K562 (cell line): ENCODE measurements around the gene TFCP2. TPM values are rescaled to one million over a fixed set of nuclear protein-coding genes. Genes with fewer than 3 reads are reported as not detected.

Source experiments
- CBFA2T3 ChIP-seq: fragments of 450-650 bp; IDR thresholded peaks from 2 replicates; pipeline ENCODE4 v1.6.1; 2017
- CC2D1A ChIP-seq: fragments of 450-650 bp; IDR thresholded peaks from 2 replicates; pipeline ENCODE4 v1.6.1; 2017; ENCODE audit warnings: mild to moderate bottlenecking
- ELF1 ChIP-seq: fragments of 200-800 bp; sonication (Bioruptor generic); IDR thresholded peaks from 2 replicates; pipeline ENCODE4 v1.6.1; 2016; ENCODE audit warnings: missing genetic modification characterization, missing compliant biosample characterization
- FOXK1 ChIP-seq: sonication (generic); formaldehyde crosslinking; IDR thresholded peaks from 2 replicates; pipeline ENCODE4 v1.8.0; 2022; ENCODE audit warnings: missing genetic modification reagents, mild to moderate bottlenecking, borderline replicate concordance
- HCFC1 ChIP-seq: IDR thresholded peaks from 2 replicates; pipeline ENCODE4 v1.6.1; 2012; ENCODE audit warnings: low read depth, low read length, improper control_type of control experiment
- HSF4 ChIP-seq: fragments of 250-450 bp; sonication (Bioruptor Pico); IDR thresholded peaks from 2 replicates; pipeline ENCODE4 v2.1.2; 2022; ENCODE audit warnings: mild to moderate bottlenecking, moderate library complexity, borderline replicate concordance
- KLF13 ChIP-seq: fragments of 450-650 bp; IDR thresholded peaks from 2 replicates; pipeline ENCODE4 v1.6.1; 2016; ENCODE audit warnings: missing genetic modification characterization, low read depth, mild to moderate bottlenecking, missing compliant biosample characterization, moderate library complexity, borderline replicate concordance
- MEF2D ChIP-seq: conservative IDR thresholded peaks from 2 replicates; pipeline ENCODE4 v1.6.1; 2016; ENCODE audit warnings: low read depth, missing genetic modification characterization, missing compliant biosample characterization
- PHB ChIP-seq: fragments of 250-450 bp; sonication (Bioruptor Pico); IDR thresholded peaks from 2 replicates; pipeline ENCODE4 v1.5.0; 2021
- PRMT5 ChIP-seq: sonication (generic); formaldehyde crosslinking; IDR thresholded peaks from 2 replicates; pipeline ENCODE4 v1.5.0; 2020; ENCODE audit warnings: missing genetic modification reagents
- RHOXF2B ChIP-seq: fragments of 250-450 bp; sonication (Bioruptor Pico); conservative IDR thresholded peaks from 2 replicates; pipeline ENCODE4 v1.5.1; 2021
- YBX1 ChIP-seq: fragments of 450-650 bp; IDR thresholded peaks from 2 replicates; pipeline ENCODE4 v1.7.1; 2016; ENCODE audit warnings: mild to moderate bottlenecking
- ZNF124 ChIP-seq: sonication (generic); formaldehyde crosslinking; IDR thresholded peaks from 2 replicates; pipeline ENCODE4 v1.8.1; 2022; ENCODE audit warnings: missing genetic modification reagents
- ZNF324 ChIP-seq: fragments of 250-450 bp; sonication (Bioruptor Pico); IDR thresholded peaks from 2 replicates; pipeline ENCODE4 v1.4.0; 2020; ENCODE audit warnings: mild to moderate bottlenecking
- ZNF41 ChIP-seq: fragments of 250-450 bp; sonication (Bioruptor Pico); conservative IDR thresholded peaks from 2 replicates; pipeline ENCODE4 v1.4.0; 2020; ENCODE audit warnings: mild to moderate bottlenecking
- ZNF778 ChIP-seq: fragments of 450-650 bp; formaldehyde crosslinking; IDR thresholded peaks from 2 replicates; pipeline ENCODE4 v1.4.0; 2020; ENCODE audit warnings: mild to moderate bottlenecking, moderate library complexity
- polyA plus RNA-seq, 8 experiments: library from polyadenylated mRNA; depleted of rRNA in 4 of 8; stranded (reverse) in 5 of 8; unstranded in 3 of 8; fragments of >200 nt; fragmentation: Nextera tagmentation in 2 of 8; fragmentation: Illumina TruSeq in 1 of 8; extraction: Ambion mirVana in 2 of 8; extraction: Trizol in 1 of 8; gene quantifications; 2 replicates each; pipeline versions ENCODE4 v1.2.1 to v1.2.3, GENCODE V29; 2011 to 2014; ENCODE audit warnings: inconsistent platforms in 1 of 8, missing spikeins in 1 of 8
- total RNA-seq, 7 experiments: library from RNA; depleted of rRNA in 6 of 7; stranded (reverse); fragments of >200 nt in 6 of 7; fragmentation: Illumina TruSeq in 2 of 7; extraction: Trizol in 2 of 7; gene quantifications; 2 replicates each; pipeline versions ENCODE4 v1.2.1 to v1.2.3, GENCODE V29; 2011 to 2021; ENCODE audit warnings: low replicate concordance in 1 of 7
- TF ChIP-seq, protein P1 (sequence below): sonication (generic); formaldehyde crosslinking; IDR thresholded peaks from 2 replicates; pipeline ENCODE4 v1.8.0; 2022; ENCODE audit warnings: mild to moderate bottlenecking, missing genetic modification reagents
- TF ChIP-seq, protein P2 (sequence below), 2 experiments: fragments of 450-650 bp in 1 of 2; IDR thresholded peaks; 2 replicates each; pipeline ENCODE4 v1.6.1; 2011 to 2017; ENCODE audit warnings: low read depth in 2 of 2, antibody characterized with exemption in 1 of 2, borderline replicate concordance in 1 of 2, low read length in 1 of 2, mild to moderate bottlenecking in 1 of 2, mixed read lengths in 1 of 2; ENCODE audit not compliant: control insufficient read depth in 1 of 2
- TF ChIP-seq, protein P3 (sequence below): fragments of 250-450 bp; sonication (Bioruptor Pico); IDR thresholded peaks from 2 replicates; pipeline ENCODE4 v1.8.0; 2021; ENCODE audit warnings: moderate library complexity, mild to moderate bottlenecking, inconsistent platforms
- TF ChIP-seq, protein P4 (sequence below): fragments of 250-450 bp; sonication (Bioruptor Pico); IDR thresholded peaks from 2 replicates; pipeline ENCODE4 v1.9.0; 2021; ENCODE audit warnings: mild to moderate bottlenecking

TFCP2 gene
- total and polyA plus RNA-seq, 9 of the 15 experiments (the other 6 are each of a cell fraction or from before 2014, with no cell fraction given): 8.0 to 38.9 (median 19.3) TPM

DNA sequence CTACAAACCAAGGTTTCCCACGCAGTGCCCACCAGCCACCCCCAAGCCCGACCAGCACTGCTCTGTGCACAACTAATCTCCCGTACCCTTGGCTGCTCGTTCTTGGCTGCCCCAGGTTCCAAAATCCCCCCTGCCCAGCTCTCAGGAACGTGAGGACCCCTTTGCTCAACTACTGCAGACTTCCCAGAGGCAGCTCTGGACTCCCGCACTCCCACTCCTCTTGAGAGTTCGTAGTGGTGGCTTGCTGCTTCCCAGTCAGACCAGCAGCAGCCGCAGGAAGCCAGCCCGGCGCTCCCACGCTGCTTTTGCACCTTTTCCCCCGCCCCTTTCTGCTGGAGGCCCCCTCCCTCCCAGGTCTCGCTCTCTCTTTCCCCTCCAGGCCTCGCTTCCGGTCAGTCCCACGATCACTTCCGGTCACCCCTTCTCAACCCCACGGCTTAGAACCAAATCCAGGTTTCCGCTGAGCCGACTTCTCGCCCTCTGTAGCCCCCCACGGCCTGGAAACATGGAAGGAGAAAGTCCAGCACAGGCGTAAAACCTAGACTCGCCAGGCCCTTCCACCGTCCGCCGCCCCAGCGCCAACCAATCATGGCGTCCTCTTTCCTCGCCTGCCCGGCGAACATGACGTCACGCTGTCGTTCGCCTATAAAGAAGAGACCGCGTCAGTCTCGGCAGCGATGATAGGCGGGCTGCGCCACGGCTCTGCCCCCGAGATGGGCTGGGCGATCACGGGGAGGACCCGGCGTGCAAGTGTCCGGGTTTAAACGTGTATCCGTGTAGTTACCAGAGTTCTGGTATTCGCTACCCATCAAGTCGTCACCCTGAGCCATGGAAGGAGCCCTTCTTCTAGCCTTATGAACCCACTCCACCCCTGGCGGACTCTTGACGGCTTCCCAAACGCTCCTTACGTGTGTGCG lies at the start of gene TFCP2 (continued):
- TF ChIP-seq, protein P1, sequence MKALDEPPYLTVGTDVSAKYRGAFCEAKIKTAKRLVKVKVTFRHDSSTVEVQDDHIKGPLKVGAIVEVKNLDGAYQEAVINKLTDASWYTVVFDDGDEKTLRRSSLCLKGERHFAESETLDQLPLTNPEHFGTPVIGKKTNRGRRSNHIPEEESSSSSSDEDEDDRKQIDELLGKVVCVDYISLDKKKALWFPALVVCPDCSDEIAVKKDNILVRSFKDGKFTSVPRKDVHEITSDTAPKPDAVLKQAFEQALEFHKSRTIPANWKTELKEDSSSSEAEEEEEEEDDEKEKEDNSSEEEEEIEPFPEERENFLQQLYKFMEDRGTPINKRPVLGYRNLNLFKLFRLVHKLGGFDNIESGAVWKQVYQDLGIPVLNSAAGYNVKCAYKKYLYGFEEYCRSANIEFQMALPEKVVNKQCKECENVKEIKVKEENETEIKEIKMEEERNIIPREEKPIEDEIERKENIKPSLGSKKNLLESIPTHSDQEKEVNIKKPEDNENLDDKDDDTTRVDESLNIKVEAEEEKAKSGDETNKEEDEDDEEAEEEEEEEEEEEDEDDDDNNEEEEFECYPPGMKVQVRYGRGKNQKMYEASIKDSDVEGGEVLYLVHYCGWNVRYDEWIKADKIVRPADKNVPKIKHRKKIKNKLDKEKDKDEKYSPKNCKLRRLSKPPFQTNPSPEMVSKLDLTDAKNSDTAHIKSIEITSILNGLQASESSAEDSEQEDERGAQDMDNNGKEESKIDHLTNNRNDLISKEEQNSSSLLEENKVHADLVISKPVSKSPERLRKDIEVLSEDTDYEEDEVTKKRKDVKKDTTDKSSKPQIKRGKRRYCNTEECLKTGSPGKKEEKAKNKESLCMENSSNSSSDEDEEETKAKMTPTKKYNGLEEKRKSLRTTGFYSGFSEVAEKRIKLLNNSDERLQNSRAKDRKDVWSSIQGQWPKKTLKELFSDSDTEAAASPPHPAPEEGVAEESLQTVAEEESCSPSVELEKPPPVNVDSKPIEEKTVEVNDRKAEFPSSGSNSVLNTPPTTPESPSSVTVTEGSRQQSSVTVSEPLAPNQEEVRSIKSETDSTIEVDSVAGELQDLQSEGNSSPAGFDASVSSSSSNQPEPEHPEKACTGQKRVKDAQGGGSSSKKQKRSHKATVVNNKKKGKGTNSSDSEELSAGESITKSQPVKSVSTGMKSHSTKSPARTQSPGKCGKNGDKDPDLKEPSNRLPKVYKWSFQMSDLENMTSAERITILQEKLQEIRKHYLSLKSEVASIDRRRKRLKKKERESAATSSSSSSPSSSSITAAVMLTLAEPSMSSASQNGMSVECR (CRISPR knock-in tag): no peak
- no peak for TF ChIP-seq KLF13 (tag)
- TF ChIP-seq HCFC1: peak; percentile 66
- TF ChIP-seq RHOXF2B (CRISPR knock-in tag): no peak
- no peak for TF ChIP-seq PRMT5 (CRISPR knock-in tag)
- TF ChIP-seq ZNF124 (CRISPR knock-in tag): no peak
- no peak for TF ChIP-seq ZNF41 (CRISPR knock-in tag)
- TF ChIP-seq MEF2D (tag): no peak
- no peak for TF ChIP-seq PHB (CRISPR knock-in tag)
- no peak; the same call in 1 of the 2 replicates for TF ChIP-seq CC2D1A
- TF ChIP-seq ZNF324: no peak
- TF ChIP-seq, protein P2, sequence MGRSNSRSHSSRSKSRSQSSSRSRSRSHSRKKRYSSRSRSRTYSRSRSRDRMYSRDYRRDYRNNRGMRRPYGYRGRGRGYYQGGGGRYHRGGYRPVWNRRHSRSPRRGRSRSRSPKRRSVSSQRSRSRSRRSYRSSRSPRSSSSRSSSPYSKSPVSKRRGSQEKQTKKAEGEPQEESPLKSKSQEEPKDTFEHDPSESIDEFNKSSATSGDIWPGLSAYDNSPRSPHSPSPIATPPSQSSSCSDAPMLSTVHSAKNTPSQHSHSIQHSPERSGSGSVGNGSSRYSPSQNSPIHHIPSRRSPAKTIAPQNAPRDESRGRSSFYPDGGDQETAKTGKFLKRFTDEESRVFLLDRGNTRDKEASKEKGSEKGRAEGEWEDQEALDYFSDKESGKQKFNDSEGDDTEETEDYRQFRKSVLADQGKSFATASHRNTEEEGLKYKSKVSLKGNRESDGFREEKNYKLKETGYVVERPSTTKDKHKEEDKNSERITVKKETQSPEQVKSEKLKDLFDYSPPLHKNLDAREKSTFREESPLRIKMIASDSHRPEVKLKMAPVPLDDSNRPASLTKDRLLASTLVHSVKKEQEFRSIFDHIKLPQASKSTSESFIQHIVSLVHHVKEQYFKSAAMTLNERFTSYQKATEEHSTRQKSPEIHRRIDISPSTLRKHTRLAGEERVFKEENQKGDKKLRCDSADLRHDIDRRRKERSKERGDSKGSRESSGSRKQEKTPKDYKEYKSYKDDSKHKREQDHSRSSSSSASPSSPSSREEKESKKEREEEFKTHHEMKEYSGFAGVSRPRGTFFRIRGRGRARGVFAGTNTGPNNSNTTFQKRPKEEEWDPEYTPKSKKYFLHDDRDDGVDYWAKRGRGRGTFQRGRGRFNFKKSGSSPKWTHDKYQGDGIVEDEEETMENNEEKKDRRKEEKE (IDR thresholded peaks at IDR 0.05; ENCODE audit: borderline replicate concordance in 1 of 2, control insufficient read depth in 1 of 2, low read depth in 2 of 2, low read length in 1 of 2): peak in 1 of 2 experiments; percentile 21; a peak in 1 of 4 replicates
- TF ChIP-seq, protein P3, sequence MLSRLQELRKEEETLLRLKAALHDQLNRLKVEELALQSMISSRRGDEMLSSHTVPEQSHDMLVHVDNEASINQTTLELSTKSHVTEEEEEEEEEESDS: no peak
- TF ChIP-seq YBX1: no peak
- no peak for TF ChIP-seq HSF4 (CRISPR knock-in tag)
- TF ChIP-seq ZNF778 (CRISPR knock-in tag): no peak
- no peak for TF ChIP-seq FOXK1 (CRISPR knock-in tag)
- peak; percentile 87 for TF ChIP-seq ELF1 (tag)
- TF ChIP-seq, protein P4, sequence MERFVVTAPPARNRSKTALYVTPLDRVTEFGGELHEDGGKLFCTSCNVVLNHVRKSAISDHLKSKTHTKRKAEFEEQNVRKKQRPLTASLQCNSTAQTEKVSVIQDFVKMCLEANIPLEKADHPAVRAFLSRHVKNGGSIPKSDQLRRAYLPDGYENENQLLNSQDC (CRISPR knock-in tag): no peak
- TF ChIP-seq CBFA2T3: no peak; the same call in 1 of the 2 replicates
